HG02885 (cell line): ENCODE measurements around the gene AFTPH.
"Not testable (repeated sequence)": the region's sequence is repeated elsewhere in the genome, so short reads cannot be mapped to it uniquely, and the experiment has no call there.

ENCODE experiments used
- ATAC-seq: cut with Tn5 transposase; IDR thresholded peaks from one replicate; pipeline ENCODE4 v1.9.1; 2021; ENCODE audit warnings: mild to moderate bottlenecking; ENCODE audit not compliant: unreplicated experiment, poor library complexity

AFTPH gene

DNA sequence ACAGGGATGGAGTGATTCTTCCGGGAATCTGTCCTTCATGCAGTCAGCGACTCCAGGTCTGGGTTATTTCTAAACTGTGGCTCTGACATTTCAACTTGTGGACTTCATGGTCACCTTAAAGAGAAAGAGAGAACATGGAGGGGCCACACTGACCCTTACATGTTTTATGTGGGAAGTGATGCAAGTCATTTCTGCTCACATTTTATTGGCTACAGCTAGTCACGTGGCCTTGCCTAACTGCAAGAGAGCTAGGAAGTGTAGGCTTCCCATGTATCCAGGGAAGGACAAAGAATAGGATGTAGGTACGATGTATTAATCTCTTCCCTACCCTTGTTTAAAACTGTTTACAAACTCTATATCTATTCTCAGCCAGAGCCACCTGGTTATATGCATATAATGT is 30.3 kb upstream of the AFTPH start:
- ATAC-seq = no peak

- ATAC-seq = no peak
These were observed 25.7 kb upstream of the AFTPH start for GRCh38 chr2:64498438-64498837.

DNA sequence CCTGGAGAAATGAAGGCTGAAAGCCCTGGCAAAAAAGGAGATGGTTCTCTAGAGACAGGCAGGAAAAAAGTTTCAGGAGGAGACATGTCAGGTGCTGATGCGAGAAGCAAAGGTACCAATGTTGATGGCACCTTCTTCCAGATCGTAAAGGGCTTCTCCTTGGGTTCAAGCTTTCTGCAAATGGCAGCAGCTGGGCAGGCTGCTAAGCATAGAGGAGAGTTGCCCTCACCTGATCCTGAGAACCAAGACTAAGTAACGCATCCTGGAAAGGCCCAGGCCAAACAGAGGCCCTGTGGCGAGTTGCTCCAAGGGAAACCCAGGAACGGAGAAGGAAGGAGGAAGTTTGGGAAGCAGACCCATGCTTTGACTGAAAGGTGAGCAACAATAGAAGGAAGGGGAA is 23.6 kb upstream of the AFTPH start:
- ATAC-seq = no peak

GRCh38 chr2:64501946-64502345 is 22.2 kb upstream of the AFTPH start:
- ATAC-seq = no peak

DNA sequence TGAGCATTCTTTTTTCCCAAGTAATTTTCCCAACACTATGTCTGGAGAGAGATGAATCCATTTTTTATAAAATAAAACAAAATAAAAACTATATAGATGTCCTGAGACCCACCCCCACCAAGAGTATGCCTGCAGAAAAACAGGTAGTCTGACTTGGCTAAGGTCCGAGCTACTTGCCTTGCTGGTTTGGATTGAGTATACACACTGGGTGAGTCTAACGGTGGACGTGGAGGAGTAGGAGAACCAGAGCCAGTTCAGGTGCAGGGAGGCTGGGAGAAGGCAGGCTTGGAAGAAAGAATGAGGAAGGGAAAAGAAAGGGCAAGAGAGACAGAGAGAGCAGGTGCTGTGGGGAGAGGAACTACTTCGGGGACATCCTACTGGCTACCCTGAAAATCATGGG is 21.3 kb upstream of the AFTPH start:
- no peak for ATAC-seq

GRCh38 chr2:64504774-64505720 is 19.1 kb upstream of the AFTPH start:
- no peak for ATAC-seq

- no peak for ATAC-seq
These were observed 17.4 kb upstream of the AFTPH start for GRCh38 chr2:64506686-64507085.

DNA sequence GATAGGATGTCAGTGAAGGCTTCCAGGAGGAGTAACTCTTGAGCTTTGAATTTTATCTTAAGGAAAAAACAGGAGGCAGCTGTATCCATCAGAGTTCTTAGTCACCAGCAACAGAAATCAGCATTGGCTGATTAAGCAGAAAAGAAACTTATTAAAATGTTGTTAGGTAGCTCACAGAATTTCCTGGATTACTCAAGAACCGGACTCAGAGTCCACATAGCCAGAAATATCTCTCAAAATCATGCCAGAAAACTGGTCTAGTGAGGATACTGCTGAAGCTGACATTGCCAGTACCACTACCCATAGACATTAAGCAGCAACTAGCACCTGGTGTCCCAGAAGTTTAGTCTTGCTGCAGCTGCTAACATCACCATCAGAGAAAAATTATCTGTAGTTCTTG is 10.1 kb upstream of the AFTPH start:
- ATAC-seq = no peak

DNA sequence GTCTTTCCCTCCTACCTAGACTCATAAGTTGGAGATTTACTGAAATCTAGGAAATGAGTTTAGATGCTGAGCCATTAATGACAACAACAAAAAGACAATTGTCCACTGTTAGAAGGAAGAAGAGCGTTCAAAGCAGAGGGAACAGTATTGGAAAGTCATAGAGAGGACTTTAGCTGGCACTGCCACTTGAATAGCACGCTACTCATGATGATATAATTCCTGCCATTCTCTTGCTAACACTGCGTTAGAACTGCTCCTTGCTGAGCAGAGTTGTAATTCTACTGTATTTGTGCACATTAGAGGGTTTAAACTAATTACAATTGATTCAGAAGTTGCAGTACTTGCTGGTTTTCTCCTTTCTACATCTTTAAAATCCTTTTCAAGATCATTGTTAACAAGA is 9.0 kb upstream of the AFTPH start:
- ATAC-seq = no peak

GRCh38 chr2:64516651-64517510 is 7.2 kb upstream of the AFTPH start:
- ATAC-seq = no peak

- ATAC-seq = no peak
These were observed 6.6 kb upstream of the AFTPH start for GRCh38 chr2:64517511-64517884.

- ATAC-seq = no peak
These were observed 1.2 kb upstream of the AFTPH start for GRCh38 chr2:64522843-64523428.

DNA sequence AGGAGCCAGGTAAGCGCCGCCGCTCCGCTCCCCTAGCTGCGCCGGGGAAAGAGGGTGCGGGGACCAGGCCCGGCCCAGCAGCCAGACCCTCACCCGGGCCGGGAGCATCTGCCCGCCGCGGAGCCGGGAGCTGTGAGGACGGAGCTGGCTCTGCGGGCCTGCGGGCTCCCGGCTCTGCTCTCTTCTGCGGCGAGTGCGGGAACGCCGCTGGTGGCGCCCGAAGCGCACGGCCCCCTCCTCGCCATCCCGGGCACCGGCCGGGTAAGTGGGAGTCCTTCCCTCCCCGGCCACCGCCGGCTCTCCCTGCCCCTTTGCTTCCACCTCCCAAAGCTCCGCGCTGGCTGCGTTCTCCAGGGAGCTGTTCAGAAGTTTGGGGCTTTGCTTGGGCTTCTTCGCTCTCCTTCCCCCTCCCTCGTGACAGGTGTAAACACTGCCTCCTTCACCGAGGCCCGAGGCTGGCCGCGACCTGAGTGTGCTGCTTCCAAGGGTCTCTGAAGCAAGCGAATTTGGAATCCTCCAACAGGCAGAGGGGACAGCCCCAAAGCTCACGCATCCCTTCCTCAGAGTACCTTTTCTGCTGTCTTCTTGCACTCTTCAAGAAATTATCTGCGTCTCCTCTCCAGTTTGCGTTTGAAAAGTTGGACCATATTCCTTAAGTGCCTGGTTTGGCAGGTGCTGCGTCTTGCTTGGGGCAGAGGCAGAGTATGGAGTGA is 632 bp downstream of the AFTPH start:
- peak; percentile 19 for ATAC-seq

GRCh38 chr2:64525317-64525613 is 1.1 kb downstream of the AFTPH start:
- ATAC-seq = peak; percentile 28

DNA sequence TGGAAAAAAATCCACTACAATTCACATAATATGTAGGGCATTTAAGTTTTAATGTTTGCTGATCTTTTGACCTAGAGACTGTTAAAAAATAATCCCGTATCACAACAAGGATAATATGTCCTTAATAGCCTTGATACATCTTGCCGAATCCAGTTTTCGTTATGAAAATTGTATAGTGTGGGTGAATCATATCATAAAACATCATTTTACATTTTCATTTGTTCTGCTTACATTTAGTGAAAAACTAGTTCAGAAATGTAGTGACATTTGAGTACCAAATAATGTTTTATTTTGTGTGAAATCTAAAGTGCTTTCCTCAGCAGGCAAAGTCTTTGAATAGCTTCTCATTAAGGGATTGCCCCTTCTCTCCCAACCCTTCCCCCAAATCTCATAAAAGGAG is 1.9 kb downstream of the AFTPH start:
- no peak for ATAC-seq

GRCh38 chr2:64530946-64531345 is 6.8 kb downstream of the AFTPH start:
- ATAC-seq = not testable (repeated sequence)

- ATAC-seq = no peak
These were observed 7.9 kb downstream of the AFTPH start for GRCh38 chr2:64532030-64532429.

- ATAC-seq = no peak
These were observed 9.8 kb downstream of the AFTPH start for GRCh38 chr2:64533882-64534281.

DNA sequence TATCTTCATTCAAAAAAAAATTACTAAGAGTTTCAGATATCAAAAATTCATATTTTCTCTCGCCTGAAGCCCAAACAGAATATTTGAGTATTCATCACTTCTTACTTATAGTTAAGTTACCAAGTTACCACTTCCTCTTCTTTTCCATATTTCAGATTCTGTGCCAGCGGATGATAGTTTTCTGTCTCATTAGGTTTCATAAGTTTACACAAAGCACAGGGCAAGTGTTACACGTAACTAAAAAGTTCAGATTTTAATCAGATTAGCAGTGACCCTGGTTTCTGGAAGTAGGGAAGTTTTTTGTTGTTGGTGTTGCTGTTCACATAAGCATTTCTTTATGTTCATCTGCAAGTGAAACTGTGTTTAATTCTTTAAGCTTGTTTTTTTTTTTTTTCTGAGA is 10.2 kb downstream of the AFTPH start:
- no peak for ATAC-seq

GRCh38 chr2:64535024-64535423 is 10.9 kb downstream of the AFTPH start:
- ATAC-seq = no peak

DNA sequence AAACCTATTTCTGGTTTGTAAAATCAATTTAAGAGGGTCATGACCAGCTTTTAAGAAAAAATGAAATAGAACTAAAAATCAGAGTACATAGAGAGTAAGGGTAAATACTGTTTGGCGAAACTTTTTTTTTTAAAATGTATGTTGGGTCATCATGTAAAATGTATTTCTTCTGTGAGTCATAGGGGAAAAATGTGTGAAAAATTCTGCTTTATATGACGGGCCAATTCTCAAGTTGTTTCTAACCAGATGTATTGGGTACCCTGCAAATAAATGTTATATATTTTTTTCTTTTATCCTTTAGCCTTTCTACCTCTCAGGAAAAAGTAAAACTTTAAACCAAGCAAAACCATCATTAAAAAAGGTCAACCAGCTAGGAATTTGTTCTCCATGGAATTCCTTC is 13.9 kb downstream of the AFTPH start:
- ATAC-seq = no peak
